ENCODE results near the gene CLDN11. TPM values are rescaled to one million over a fixed set of nuclear protein-coding genes. Genes with fewer than 3 reads are reported as not detected.

CLDN11 gene
- total and polyA plus RNA-seq, 10 of the 15 experiments (the other 5 are each of a cell fraction or from before 2014, with no cell fraction given) = 0.15 TPM; not detected in 9

DNA sequence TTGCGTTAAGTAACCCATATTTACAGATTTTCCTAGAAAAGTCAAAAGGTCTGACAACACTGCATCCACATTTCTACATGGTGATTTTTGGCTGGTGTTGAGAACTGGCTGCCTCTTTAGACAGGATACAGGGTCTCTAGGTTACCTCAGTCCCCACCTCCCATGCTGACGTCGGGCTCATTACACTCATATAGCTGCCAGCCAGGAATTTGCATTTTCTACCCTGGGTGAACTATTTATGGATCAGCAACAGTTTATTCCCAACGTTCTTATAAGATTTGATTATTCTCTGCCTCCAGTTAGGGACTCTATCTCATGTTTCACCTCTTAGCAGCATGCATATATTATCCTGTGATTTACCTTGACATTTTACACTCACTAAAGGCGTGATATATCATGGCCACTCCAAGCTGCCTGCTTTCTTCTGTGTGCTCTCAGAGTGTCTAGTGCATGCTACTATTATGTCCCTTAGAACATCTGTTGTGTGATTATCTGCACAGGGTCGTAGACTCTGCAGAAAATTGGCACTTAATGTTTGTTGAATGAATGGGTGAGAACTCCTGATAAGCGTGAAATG, 49.0 kb downstream of the CLDN11 start:
- no TSS peak for BruUV-seq (replicated peaks)
- DNase-seq (ENCODE audit: low read depth, low spot score) (no peak), ATAC-seq (no peak), FAIRE-seq (no peak)
- H3K9me3 ChIP-seq (replicated peaks; ENCODE audit: control insufficient read depth, insufficient read depth, low read length) = no peaks in the 10 kb centered on the region
- H4K20me1 ChIP-seq (ENCODE audit: control insufficient read depth, insufficient read depth) = no peaks in the 10 kb centered on the region
- no peaks in the 10 kb centered on the region for H3K79me2 ChIP-seq (ENCODE audit: control insufficient read depth, insufficient read depth, low read length)
- in situ Hi-C loops (cut with MboI) (no loop called here), intact Hi-C loops (cut with micrococcal nuclease; ENCODE audit: unreplicated experiment) (no loop called here)
- TF ChIP-seq, protein P1, sequence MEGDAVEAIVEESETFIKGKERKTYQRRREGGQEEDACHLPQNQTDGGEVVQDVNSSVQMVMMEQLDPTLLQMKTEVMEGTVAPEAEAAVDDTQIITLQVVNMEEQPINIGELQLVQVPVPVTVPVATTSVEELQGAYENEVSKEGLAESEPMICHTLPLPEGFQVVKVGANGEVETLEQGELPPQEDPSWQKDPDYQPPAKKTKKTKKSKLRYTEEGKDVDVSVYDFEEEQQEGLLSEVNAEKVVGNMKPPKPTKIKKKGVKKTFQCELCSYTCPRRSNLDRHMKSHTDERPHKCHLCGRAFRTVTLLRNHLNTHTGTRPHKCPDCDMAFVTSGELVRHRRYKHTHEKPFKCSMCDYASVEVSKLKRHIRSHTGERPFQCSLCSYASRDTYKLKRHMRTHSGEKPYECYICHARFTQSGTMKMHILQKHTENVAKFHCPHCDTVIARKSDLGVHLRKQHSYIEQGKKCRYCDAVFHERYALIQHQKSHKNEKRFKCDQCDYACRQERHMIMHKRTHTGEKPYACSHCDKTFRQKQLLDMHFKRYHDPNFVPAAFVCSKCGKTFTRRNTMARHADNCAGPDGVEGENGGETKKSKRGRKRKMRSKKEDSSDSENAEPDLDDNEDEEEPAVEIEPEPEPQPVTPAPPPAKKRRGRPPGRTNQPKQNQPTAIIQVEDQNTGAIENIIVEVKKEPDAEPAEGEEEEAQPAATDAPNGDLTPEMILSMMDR (IDR thresholded peaks at IDR 0.05 in 2 of 3, conservative IDR thresholded peaks at IDR 0.05 in 1 of 3; ENCODE audit: control insufficient read depth in 2 of 3, extremely low read depth in 1 of 3, insufficient read depth in 1 of 3, low read depth in 3 of 3, low read length in 3 of 3) = no peak
- TF ChIP-seq SMARCA5 (IDR thresholded peaks at IDR 0.05) (no peak), SREBF2 (IDR thresholded peaks at IDR 0.05; ENCODE audit: low read length) (no peak), MYC (IDR thresholded peaks at IDR 0.05; ENCODE audit: insufficient read depth, insufficient read length, insufficient replicate concordance, low read length, severe bottlenecking) (no peak)
- TF ChIP-seq, protein P2, sequence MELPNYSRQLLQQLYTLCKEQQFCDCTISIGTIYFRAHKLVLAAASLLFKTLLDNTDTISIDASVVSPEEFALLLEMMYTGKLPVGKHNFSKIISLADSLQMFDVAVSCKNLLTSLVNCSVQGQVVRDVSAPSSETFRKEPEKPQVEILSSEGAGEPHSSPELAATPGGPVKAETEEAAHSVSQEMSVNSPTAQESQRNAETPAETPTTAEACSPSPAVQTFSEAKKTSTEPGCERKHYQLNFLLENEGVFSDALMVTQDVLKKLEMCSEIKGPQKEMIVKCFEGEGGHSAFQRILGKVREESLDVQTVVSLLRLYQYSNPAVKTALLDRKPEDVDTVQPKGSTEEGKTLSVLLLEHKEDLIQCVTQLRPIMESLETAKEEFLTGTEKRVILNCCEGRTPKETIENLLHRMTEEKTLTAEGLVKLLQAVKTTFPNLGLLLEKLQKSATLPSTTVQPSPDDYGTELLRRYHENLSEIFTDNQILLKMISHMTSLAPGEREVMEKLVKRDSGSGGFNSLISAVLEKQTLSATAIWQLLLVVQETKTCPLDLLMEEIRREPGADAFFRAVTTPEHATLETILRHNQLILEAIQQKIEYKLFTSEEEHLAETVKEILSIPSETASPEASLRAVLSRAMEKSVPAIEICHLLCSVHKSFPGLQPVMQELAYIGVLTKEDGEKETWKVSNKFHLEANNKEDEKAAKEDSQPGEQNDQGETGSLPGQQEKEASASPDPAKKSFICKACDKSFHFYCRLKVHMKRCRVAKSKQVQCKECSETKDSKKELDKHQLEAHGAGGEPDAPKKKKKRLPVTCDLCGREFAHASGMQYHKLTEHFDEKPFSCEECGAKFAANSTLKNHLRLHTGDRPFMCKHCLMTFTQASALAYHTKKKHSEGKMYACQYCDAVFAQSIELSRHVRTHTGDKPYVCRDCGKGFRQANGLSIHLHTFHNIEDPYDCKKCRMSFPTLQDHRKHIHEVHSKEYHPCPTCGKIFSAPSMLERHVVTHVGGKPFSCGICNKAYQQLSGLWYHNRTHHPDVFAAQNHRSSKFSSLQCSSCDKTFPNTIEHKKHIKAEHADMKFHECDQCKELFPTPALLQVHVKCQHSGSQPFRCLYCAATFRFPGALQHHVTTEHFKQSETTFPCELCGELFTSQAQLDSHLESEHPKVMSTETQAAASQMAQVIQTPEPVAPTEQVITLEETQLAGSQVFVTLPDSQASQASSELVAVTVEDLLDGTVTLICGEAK (IDR thresholded peaks at IDR 0.05; ENCODE audit: borderline replicate concordance) = no peak
- H2AFZ ChIP-seq (ENCODE audit: control insufficient read depth, low read depth, low read length) = no peak overlapping the region
- no peaks in the 10 kb centered on the region for H3K4me1 ChIP-seq (ENCODE audit: control insufficient read depth, insufficient read depth, low read length)
- 18% methylated on average over 7 of the region's 7 CpGs for WGBS (ENCODE audit: insufficient coverage, insufficient replicate concordance, low lambda C conversion rate, missing lambda C conversion rate)
- no peak overlapping the region for H3K4me2 ChIP-seq (ENCODE audit: control insufficient read depth, insufficient read depth)
- H3K27me3 ChIP-seq (replicated peaks in 1 of 2; ENCODE audit: control insufficient read depth in 2 of 2, insufficient read depth in 2 of 2, low read length in 1 of 2) = no peaks in the 10 kb centered on the region
- H3K27ac ChIP-seq (ENCODE audit: control insufficient read depth, insufficient read depth) = no peak overlapping the region
- RAD21 ChIA-PET (ENCODE audit: unreplicated experiment) = no interaction called here
- no peaks in the 10 kb centered on the region for H3K36me3 ChIP-seq (ENCODE audit: control insufficient read depth in 2 of 2, insufficient read depth in 2 of 2, low read length in 1 of 2)
- H3K9ac ChIP-seq (ENCODE audit: control insufficient read depth, insufficient read depth, low read length) = no peak overlapping the region
- no peak overlapping the region for H3K4me3 ChIP-seq
- POLR2A ChIA-PET = no interaction called here
- SMC1A ChIA-PET (ENCODE audit: uncharacterized antibody, unreplicated experiment) = no interaction called here
- CTCF ChIA-PET = no interaction called here
